AG09319 (cell line): ENCODE results near the gene LIPJ.
A peak's percentile ranks its signal among the peaks of the same experiment; 100 is the strongest.

Experiments
- DNase-seq: peaks from one replicate; pipeline ENCODE4 v3.0.0-alpha.2; 2010; ENCODE audit warnings: low read depth; ENCODE audit errors: extremely low read depth
- TF ChIP-seq, protein P1 (sequence below): IDR thresholded peaks from 2 replicates; pipeline ENCODE4 v1.5.1; 2011; ENCODE audit warnings: low read depth, mild to moderate bottlenecking, inconsistent platforms, low read length, moderate library complexity

The LIPJ gene, protein sequence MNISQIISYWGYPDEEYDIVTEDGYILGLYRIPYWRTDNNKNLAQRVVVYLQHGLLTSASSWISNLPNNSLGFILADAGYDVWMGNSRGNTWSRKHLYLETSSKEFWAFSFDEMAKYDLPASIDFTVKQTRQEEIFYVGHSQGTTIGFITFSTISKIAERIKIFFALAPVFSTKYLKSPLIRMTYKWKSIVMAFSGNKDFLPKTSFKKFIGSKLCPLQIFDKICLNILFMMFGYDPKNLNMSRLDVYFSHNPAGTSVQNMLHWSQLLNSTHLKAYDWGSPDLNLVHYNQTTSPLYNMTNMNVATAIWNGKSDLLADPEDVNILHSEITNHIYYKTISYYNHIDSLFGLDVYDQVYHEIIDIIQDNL

DNA sequence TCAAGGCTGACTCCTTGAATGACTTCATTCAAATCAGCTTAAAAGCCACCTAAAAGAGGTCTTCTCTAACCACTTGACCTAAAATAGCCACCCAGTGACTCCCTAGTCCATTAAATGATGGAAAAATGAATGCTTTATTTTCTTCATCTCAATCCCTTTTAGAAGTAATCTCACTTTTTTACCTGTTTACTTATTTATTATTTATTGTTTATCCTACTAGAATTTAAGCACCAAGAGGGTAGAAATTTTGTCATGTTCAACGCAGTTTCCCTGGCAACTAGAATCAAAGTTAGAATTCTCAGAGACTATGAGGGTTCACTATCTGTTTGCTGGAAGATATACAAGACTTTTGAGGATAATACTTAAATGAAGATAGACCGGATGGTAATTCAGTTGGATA is at the start of gene LIPJ:
LIPJ (plus strand) TSS at position 301 of the 400 bp plus-strand sequence. CDS start 3,926 bp downstream, outside the sequence.
- TF ChIP-seq, protein P1, sequence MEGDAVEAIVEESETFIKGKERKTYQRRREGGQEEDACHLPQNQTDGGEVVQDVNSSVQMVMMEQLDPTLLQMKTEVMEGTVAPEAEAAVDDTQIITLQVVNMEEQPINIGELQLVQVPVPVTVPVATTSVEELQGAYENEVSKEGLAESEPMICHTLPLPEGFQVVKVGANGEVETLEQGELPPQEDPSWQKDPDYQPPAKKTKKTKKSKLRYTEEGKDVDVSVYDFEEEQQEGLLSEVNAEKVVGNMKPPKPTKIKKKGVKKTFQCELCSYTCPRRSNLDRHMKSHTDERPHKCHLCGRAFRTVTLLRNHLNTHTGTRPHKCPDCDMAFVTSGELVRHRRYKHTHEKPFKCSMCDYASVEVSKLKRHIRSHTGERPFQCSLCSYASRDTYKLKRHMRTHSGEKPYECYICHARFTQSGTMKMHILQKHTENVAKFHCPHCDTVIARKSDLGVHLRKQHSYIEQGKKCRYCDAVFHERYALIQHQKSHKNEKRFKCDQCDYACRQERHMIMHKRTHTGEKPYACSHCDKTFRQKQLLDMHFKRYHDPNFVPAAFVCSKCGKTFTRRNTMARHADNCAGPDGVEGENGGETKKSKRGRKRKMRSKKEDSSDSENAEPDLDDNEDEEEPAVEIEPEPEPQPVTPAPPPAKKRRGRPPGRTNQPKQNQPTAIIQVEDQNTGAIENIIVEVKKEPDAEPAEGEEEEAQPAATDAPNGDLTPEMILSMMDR, result no peak
- no peak for DNase-seq

DNA sequence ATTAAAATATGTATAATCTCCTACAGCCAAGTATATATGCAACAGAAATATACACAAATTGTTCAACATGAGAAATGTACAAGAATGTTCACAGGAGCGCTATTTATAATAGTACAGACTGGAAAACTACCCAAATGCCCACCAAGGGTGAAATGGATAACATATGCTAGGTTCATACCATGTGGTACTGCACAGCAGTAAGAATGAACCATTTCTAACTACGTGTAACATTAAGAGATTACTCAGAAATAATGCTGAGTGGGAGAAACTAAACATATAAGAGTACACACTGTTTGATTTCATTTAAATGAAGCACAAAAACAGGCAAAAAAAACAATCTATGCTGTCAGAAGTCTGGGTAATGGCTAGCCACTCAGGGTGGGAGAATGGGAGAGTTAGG is 49.2 kb upstream of the LIPJ start:
- TF ChIP-seq, protein P1, result no peak
- no peak for DNase-seq

DNA sequence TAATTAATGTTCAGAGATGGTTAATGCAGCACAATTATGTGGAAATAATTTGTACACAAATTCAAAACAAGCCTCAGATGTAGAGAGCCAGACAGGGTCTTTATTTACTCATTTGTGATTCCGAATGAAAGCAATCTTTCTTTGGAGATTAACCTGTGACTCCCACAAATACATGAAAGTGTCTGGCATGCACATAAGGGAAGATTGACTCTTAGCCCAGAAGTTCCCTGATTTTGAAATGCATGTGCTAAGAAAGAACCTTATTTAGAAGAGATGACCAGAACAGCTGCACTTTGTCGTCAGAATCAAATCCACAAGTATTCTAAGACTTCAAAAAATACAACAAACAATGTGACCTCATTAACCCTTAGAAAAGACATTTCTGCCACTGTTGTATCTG is 48.5 kb upstream of the LIPJ start:
- TF ChIP-seq, protein P1, result no peak
- DNase-seq, result peak; percentile 54

DNA sequence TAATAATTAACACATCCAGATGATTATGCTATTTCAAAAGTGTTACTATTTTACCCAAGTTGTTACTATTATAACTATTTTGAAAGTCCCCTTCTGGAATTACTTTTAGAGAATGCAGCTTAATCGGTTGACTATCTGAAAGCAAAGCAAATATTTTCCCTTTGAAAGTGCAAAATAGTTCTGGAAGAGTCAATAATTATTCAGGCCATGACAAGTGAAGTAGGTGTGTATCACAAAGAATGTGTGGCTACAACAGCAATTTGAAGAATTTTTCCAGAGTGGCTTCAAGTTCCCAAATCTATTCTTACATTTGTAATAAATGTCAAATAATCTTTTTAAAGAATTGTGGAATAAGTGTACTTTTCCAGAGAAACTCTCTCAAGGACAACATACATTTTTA is 46.2 kb upstream of the LIPJ start:
- DNase-seq, result no peak
- TF ChIP-seq, protein P1, result no peak

DNA sequence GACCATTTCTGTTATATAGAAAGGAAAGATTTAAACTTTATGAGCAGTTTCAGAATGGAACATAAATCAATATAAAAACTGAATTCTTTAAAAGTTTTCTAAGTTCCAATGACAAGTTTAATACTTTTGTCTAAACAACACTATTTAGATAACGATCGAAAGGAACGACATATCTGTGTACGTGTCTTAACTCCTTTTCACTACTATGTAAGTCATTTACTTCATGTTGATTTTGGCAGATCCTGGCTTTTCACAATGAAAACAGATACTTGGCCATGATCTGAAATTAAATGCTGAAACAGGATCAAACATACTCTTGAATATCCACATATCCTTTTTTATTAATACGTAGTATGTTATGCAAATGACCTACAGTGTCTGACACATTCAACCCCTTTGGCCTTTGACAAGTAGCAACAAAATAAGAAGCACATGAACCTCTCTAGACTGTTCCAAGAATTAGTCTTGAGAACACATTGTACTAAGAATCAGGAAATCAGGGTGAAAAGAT is 45.4 kb upstream of the LIPJ start:
- no peak for DNase-seq

DNA sequence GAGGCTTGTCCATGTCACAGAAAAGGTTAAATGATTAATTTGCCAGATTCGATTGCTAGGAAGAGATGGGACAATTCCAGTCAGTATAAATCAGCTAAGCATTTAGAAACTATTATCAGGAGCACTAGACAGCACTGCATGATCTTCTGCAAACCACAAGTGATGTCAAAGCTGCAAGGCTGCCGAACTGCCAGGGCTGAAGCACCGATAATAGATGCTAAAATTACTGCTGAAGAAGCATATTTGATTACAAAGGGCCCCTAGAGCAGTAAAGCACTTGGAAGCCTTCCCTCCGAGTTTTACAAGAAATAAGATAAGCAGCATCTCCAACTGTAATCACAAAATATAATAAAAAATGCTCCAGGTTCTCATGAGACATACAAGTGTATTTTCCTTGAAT is 44.0 kb upstream of the LIPJ start:
- DNase-seq, result no peak
- TF ChIP-seq, protein P1, result no peak

More for the DNA sequence above, 45.4 kb upstream of the LIPJ start:
- TF ChIP-seq, protein P1, result no peak

DNA sequence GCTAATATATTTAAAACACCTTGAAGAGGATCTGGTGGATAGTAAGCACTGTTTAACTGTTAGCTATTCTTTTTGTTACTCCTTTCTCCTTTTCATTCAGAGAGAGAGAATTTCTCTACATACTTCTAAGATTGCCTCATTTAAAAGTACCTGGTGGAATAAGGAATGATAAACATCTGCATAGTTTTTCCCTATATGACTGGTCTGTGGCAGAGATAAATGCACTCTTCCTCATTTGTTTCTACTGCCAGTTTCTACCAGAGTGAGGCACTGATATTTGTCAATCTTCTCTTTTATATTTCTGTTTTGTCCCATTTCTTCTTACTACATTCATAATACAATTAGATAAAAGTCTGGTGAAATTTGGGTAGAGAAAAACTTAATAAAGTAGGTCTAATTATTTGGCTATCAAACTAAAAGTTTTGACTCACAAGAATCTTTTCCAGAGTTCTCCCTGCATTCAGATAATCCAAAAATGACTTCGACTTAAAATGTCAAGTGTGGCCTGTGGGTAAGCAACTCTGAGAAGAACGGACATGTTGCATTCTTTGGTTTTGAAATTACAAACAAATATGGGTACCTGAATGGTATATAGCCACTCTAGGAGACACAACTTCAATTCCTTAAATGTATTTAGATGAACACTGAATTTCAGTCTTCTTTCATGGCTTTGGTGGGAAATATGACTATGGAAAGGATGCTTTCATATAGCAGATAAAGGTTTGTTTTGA is 42.3 kb upstream of the LIPJ start:
- no peak for DNase-seq
- TF ChIP-seq, protein P1, result no peak
